ENCODE measurements around the gene ZNF276.

DNA sequence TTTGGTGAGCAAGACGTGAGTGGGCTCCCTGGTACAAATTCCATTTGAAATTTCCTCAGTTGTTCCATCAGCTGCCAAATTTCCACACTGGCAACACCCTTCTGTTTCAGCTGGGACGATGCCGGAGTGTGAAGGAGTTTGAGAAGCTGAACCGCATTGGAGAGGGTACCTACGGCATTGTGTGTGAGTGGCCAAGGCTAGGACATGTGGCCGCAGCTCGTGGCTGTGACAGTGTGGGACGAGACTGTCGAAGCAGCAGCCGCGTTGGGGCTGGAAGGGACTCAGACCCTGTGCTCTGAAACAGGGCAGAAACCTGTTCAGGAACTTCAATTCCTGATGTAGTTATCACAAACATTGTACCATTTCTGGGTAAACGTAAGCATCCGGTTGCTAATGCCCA, 32.2 kb upstream of the ZNF276 start:
- TF ChIP-seq, protein P1, sequence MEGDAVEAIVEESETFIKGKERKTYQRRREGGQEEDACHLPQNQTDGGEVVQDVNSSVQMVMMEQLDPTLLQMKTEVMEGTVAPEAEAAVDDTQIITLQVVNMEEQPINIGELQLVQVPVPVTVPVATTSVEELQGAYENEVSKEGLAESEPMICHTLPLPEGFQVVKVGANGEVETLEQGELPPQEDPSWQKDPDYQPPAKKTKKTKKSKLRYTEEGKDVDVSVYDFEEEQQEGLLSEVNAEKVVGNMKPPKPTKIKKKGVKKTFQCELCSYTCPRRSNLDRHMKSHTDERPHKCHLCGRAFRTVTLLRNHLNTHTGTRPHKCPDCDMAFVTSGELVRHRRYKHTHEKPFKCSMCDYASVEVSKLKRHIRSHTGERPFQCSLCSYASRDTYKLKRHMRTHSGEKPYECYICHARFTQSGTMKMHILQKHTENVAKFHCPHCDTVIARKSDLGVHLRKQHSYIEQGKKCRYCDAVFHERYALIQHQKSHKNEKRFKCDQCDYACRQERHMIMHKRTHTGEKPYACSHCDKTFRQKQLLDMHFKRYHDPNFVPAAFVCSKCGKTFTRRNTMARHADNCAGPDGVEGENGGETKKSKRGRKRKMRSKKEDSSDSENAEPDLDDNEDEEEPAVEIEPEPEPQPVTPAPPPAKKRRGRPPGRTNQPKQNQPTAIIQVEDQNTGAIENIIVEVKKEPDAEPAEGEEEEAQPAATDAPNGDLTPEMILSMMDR (IDR thresholded peaks at IDR 0.05) = no peak
- TF ChIP-seq POLR2A (IDR thresholded peaks at IDR 0.05) = no peak
- TF ChIP-seq EP300 (IDR thresholded peaks at IDR 0.05) = no peak

All from ovary (tissue), 3 donors.